Esophagus squamous epithelium (tissue), 4 donors: ENCODE measurements around the gene FAM209B.
"Not testable (repeated sequence)": the region's sequence is repeated elsewhere in the genome, so short reads cannot be mapped to it uniquely, and the experiment has no call there.

Experiments
- POLR2A ChIP-seq, 4 donors: fragments of 450-650 bp; IDR thresholded peaks; one replicate each; pipeline ENCODE4 v1.6.1; 2017; ENCODE audit warnings: antibody characterized with exemption in 4 of 4, mild to moderate bottlenecking in 4 of 4, moderate library complexity in 3 of 4
- TF ChIP-seq, protein P1 (sequence below), 6 experiments: fragments of 450-650 bp in 4 of 6; fragments of 200-600 bp in 2 of 6; sonication (generic) in 2 of 6; IDR thresholded peaks; one replicate each; pipeline ENCODE4 v1.5.1; 2016 to 2019; ENCODE audit warnings: antibody characterized with exemption in 6 of 6, mild to moderate bottlenecking in 4 of 6, moderate library complexity in 4 of 6

- TF ChIP-seq, protein P1, sequence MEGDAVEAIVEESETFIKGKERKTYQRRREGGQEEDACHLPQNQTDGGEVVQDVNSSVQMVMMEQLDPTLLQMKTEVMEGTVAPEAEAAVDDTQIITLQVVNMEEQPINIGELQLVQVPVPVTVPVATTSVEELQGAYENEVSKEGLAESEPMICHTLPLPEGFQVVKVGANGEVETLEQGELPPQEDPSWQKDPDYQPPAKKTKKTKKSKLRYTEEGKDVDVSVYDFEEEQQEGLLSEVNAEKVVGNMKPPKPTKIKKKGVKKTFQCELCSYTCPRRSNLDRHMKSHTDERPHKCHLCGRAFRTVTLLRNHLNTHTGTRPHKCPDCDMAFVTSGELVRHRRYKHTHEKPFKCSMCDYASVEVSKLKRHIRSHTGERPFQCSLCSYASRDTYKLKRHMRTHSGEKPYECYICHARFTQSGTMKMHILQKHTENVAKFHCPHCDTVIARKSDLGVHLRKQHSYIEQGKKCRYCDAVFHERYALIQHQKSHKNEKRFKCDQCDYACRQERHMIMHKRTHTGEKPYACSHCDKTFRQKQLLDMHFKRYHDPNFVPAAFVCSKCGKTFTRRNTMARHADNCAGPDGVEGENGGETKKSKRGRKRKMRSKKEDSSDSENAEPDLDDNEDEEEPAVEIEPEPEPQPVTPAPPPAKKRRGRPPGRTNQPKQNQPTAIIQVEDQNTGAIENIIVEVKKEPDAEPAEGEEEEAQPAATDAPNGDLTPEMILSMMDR (IDR thresholded peaks at IDR 0.05): not testable (repeated sequence)
- not testable (repeated sequence) for TF ChIP-seq POLR2A (IDR thresholded peaks at IDR 0.05)
These were observed 12.2 kb upstream of the FAM209B start for GRCh38 chr20:56520746-56521354.
